Breast epithelium (tissue), 4 donors: ENCODE results near the gene RFXANK. TPM values are rescaled to one million over a fixed set of nuclear protein-coding genes. Genes with fewer than 3 reads are reported as not detected.

Source experiments
- DNase-seq, 2 donors: peaks; one replicate each; pipeline ENCODE4 v3.0.0-alpha.2; 2019; ENCODE audit warnings: low spot score in 2 of 2
- H3K27ac ChIP-seq, 2 donors: fragments of 200-600 bp; sonication (generic) in 1 of 2; one replicate each; pipeline ENCODE4 v1.5.1; 2016 to 2019; ENCODE audit warnings: mild to moderate bottlenecking in 1 of 2
- H3K27me3 ChIP-seq, 2 donors: fragments of 200-600 bp; sonication (generic) in 1 of 2; one replicate each; pipeline versions ENCODE4 v1.5.1 to v1.6.0; 2017 to 2019; ENCODE audit warnings: control low read depth in 1 of 2, mild to moderate bottlenecking in 1 of 2
- H3K36me3 ChIP-seq: fragments of 200-600 bp; one replicate; pipeline ENCODE4 v1.5.1; 2019
- H3K4me1 ChIP-seq, 2 donors: fragments of 200-600 bp; sonication (generic); one replicate each; pipeline ENCODE4 v1.5.1; 2016 to 2019; ENCODE audit warnings: control low read depth in 1 of 2
- H3K4me3 ChIP-seq, 3 donors: fragments of 200-600 bp; sonication (generic); 1 replicate in 2 of 3; 2 replicates in 1 of 3; pipeline ENCODE4 v1.5.1; 2016 to 2019; ENCODE audit warnings: mild to moderate bottlenecking in 3 of 3, moderate library complexity in 2 of 3
- H3K9me3 ChIP-seq, 2 donors: fragments of 200-600 bp; sonication (generic) in 1 of 2; one replicate each; pipeline ENCODE4 v1.5.1; 2016 to 2019; ENCODE audit warnings: control low read depth in 1 of 2
- CTCF ChIP-seq, 3 donors: fragments of 450-650 bp; IDR thresholded peaks; one replicate each; pipeline ENCODE4 v1.5.1; 2016 to 2017; ENCODE audit warnings: antibody characterized with exemption in 3 of 3, mild to moderate bottlenecking in 3 of 3, moderate library complexity in 3 of 3
- POLR2A ChIP-seq: fragments of 450-650 bp; IDR thresholded peaks from one replicate; pipeline ENCODE4 v1.6.1; 2016; ENCODE audit warnings: antibody characterized with exemption, mild to moderate bottlenecking, moderate library complexity
- POLR2AphosphoS5 ChIP-seq, 3 donors: sonication (generic); formaldehyde crosslinking; IDR thresholded peaks; one replicate each; pipeline ENCODE4 v1.6.1; 2017; ENCODE audit warnings: antibody characterized with exemption in 3 of 3
- intact Hi-C: fragments of 100-400 bp; cut with DNase I; formaldehyde crosslinking; loops from one replicate; pipeline ENCODE4 v1.15.1; 2023; ENCODE audit warnings: low total_unique reads
- total RNA-seq, 3 donors: library from RNA; depleted of rRNA; stranded (reverse); fragments of >200 nt; gene quantifications; one replicate each; pipeline ENCODE4 v1.1.0, GENCODE V29; 2016

The RFXANK gene
- total RNA-seq, 3 donors from 2014 or later: 43.9 to 51.1 (median 47.7) TPM

- peak overlapping the region; percentile 64 to 77 (median 69) for H3K4me3 ChIP-seq
- intact Hi-C loops: no loop called here
- DNase-seq: no peak
- H3K9me3 ChIP-seq: no peaks in the 10 kb centered on the region
- H3K27me3 ChIP-seq: no peaks in the 10 kb centered on the region
- TF ChIP-seq POLR2AphosphoS5 (IDR thresholded peaks at IDR 0.05): no peak
- no peak for TF ChIP-seq CTCF (IDR thresholded peaks at IDR 0.05)
- TF ChIP-seq POLR2A: no peak
- H3K36me3 ChIP-seq: no peaks in the 10 kb centered on the region
- peak overlapping the region; percentile 64 to 85 for H3K27ac ChIP-seq
- peaks cover 0 to 10% of the 10 kb centered on the region in 2 donors for H3K4me1 ChIP-seq
Observed at GRCh38 chr19:19202707-19203011, 10.6 kb downstream of the RFXANK start.

GRCh38 chr19:19203012-19203856 lies 11.2 kb downstream of the RFXANK start, which contains the start of gene NR2C2AP:
NR2C2AP (minus strand) TSS chr19:19203414; CDS start chr19:19203060, 354 bp downstream.
- intact Hi-C loops: no loop called here
- peaks cover 0 to 5% of the 10 kb centered on the region in 2 donors for H3K27me3 ChIP-seq
- no peaks in the 10 kb centered on the region for H3K36me3 ChIP-seq
- H3K4me1 ChIP-seq: peaks cover 0 to 10% of the 10 kb centered on the region in 2 donors
- H3K4me3 ChIP-seq: peak within 1 kb of the TSS; percentile 64 to 77 (median 69)
- H3K27ac ChIP-seq: peak within 1 kb of the TSS; percentile 64 to 85
- peak; percentile 81 to 90 for DNase-seq
- TF ChIP-seq CTCF (IDR thresholded peaks at IDR 0.05): no peak
- peak in 2 of 3 donors; percentile 30 to 41 for TF ChIP-seq POLR2AphosphoS5 (IDR thresholded peaks at IDR 0.05)
- no peaks in the 10 kb centered on the region for H3K9me3 ChIP-seq

- peak overlapping the region in 1 of 3 donors; percentile 69 for H3K4me3 ChIP-seq
- TF ChIP-seq POLR2A (no peak), POLR2AphosphoS5 (IDR thresholded peaks at IDR 0.05) (no peak)
- DNase-seq: no peak
- intact Hi-C loops: no loop called here
- peaks cover 0 to 10% of the 10 kb centered on the region in 2 donors for H3K4me1 ChIP-seq
- H3K36me3 ChIP-seq: no peaks in the 10 kb centered on the region
- H3K27me3 ChIP-seq: peaks cover 0 to 5% of the 10 kb centered on the region in 2 donors
- H3K9me3 ChIP-seq: no peaks in the 10 kb centered on the region
- H3K27ac ChIP-seq: no peak overlapping the region
Observed at GRCh38 chr19:19204181-19204580, 12.1 kb downstream of the RFXANK start.

GRCh38 chr19:19205416-19206410 lies 13.7 kb downstream of the RFXANK start:
- H3K27me3 ChIP-seq: peaks cover 0 to 8% of the 10 kb centered on the region in 2 donors
- DNase-seq: no peak
- peaks cover 0 to 10% of the 10 kb centered on the region in 2 donors for H3K4me1 ChIP-seq
- H3K4me3 ChIP-seq: no peak overlapping the region
- TF ChIP-seq POLR2AphosphoS5 (IDR thresholded peaks at IDR 0.05) (no peak), POLR2A (no peak), CTCF (IDR thresholded peaks at IDR 0.05) (no peak)
- intact Hi-C loops: no loop called here
- no peaks in the 10 kb centered on the region for H3K9me3 ChIP-seq
- H3K36me3 ChIP-seq: no peaks in the 10 kb centered on the region
- no peak overlapping the region for H3K27ac ChIP-seq

- Histone ChIP-seq H3K27ac (no peak overlapping the region), H3K4me1 (peaks cover 0 to 7% of the 10 kb centered on the region in 2 donors), H3K4me3 (no peak overlapping the region), H3K36me3 (no peaks in the 10 kb centered on the region), H3K27me3 (peaks cover 3 to 20% of the 10 kb centered on the region in 2 donors), H3K9me3 (no peaks in the 10 kb centered on the region)
- intact Hi-C loops: no loop called here
- no peak for DNase-seq
- TF ChIP-seq POLR2A (no peak), POLR2AphosphoS5 (IDR thresholded peaks at IDR 0.05) (no peak), CTCF (IDR thresholded peaks at IDR 0.05) (no peak)
Observed at GRCh38 chr19:19206938-19207337, 14.9 kb downstream of the RFXANK start.
